K562 (cell line): ENCODE measurements around the gene EZH1. TPM values are rescaled to one million over a fixed set of nuclear protein-coding genes. Genes with fewer than 3 reads are reported as not detected.

Source experiments
- BCOR ChIP-seq: fragments of 450-650 bp; IDR thresholded peaks from 2 replicates; pipeline ENCODE4 v1.6.1; 2016
- CBX3 ChIP-seq, 2 experiments: IDR thresholded peaks; 1 replicate in 1 of 2; 2 replicates in 1 of 2; pipeline ENCODE4 v1.6.1; 2012; ENCODE audit warnings: inconsistent platforms in 2 of 2, low read length in 2 of 2, borderline replicate concordance in 1 of 2, control low read depth in 1 of 2
- CXXC5 ChIP-seq: fragments of 250-450 bp; sonication (Bioruptor Pico); IDR thresholded peaks from 2 replicates; pipeline ENCODE4 v1.8.0; 2022; ENCODE audit warnings: inconsistent platforms, mild to moderate bottlenecking, moderate library complexity
- FOXP1 ChIP-seq: sonication (generic); formaldehyde crosslinking; IDR thresholded peaks from 2 replicates; pipeline ENCODE4 v1.8.0; 2022; ENCODE audit warnings: mild to moderate bottlenecking, missing genetic modification reagents
- GMEB1 ChIP-seq: fragments of 250-450 bp; sonication (Bioruptor Pico); IDR thresholded peaks from 2 replicates; pipeline ENCODE4 v1.4.0; 2020; ENCODE audit warnings: mild to moderate bottlenecking
- HDGF ChIP-seq: fragments of 450-650 bp; IDR thresholded peaks from 2 replicates; pipeline ENCODE4 v1.6.1; 2016
- HEY1 ChIP-seq: fragments of 250-450 bp; sonication (Bioruptor Pico); IDR thresholded peaks from 2 replicates; pipeline ENCODE4 v1.5.0; 2020; ENCODE audit warnings: mild to moderate bottlenecking, moderate library complexity, borderline replicate concordance
- JUNB ChIP-seq: fragments of 450-650 bp; formaldehyde crosslinking; conservative IDR thresholded peaks from 2 replicates; pipeline ENCODE4 v1.4.0; 2020; ENCODE audit warnings: mild to moderate bottlenecking
- MIER1 ChIP-seq: fragments of 450-650 bp; IDR thresholded peaks from 2 replicates; pipeline ENCODE4 v1.6.1; 2016; ENCODE audit warnings: antibody characterized with exemption, mild to moderate bottlenecking, low read depth
- NCOA4 ChIP-seq: fragments of 450-650 bp; IDR thresholded peaks from 2 replicates; pipeline ENCODE4 v1.6.1; 2018; ENCODE audit warnings: mild to moderate bottlenecking; ENCODE audit not compliant: partially characterized antibody
- POLR2G ChIP-seq: fragments of 200-400 bp; formaldehyde crosslinking; IDR thresholded peaks from 2 replicates; pipeline ENCODE4 v1.6.1; 2017; ENCODE audit warnings: low read depth, mild to moderate bottlenecking, antibody characterized with exemption, low read length, moderate library complexity
- RBM14 ChIP-seq: fragments of 200-400 bp; formaldehyde crosslinking; IDR thresholded peaks from 2 replicates; pipeline ENCODE4 v1.6.1; 2018; ENCODE audit warnings: low read depth, mild to moderate bottlenecking, low read length, moderate library complexity, borderline replicate concordance; ENCODE audit not compliant: insufficient read depth
- RBM15 ChIP-seq: fragments of 200-400 bp; formaldehyde crosslinking; IDR thresholded peaks from 2 replicates; pipeline ENCODE4 v1.6.1; 2018; ENCODE audit warnings: mild to moderate bottlenecking, low read length, moderate library complexity; ENCODE audit not compliant: insufficient read depth
- SFPQ ChIP-seq: fragments of 200-400 bp; formaldehyde crosslinking; IDR thresholded peaks from 2 replicates; pipeline ENCODE4 v1.6.1; 2017; ENCODE audit warnings: mild to moderate bottlenecking, low read depth, low read length, moderate library complexity
- SIRT6 ChIP-seq: IDR thresholded peaks from one replicate; pipeline ENCODE4 v1.6.1; 2012; ENCODE audit warnings: low read depth, mild to moderate bottlenecking, control low read depth, inconsistent platforms, low read length, moderate library complexity
- SMARCB1 ChIP-seq: IDR thresholded peaks from 2 replicates; pipeline ENCODE4 v1.6.1; 2011; ENCODE audit warnings: improper control_type of control experiment, low read depth; ENCODE audit not compliant: insufficient read length
- SRSF3 ChIP-seq: fragments of 200-400 bp; formaldehyde crosslinking; IDR thresholded peaks from 2 replicates; pipeline ENCODE4 v1.6.1; 2016; ENCODE audit warnings: mild to moderate bottlenecking, low read length, moderate library complexity; ENCODE audit not compliant: insufficient read depth
- TAF9B ChIP-seq: fragments of 450-650 bp; IDR thresholded peaks from 2 replicates; pipeline ENCODE4 v1.6.1; 2018; ENCODE audit warnings: mild to moderate bottlenecking; ENCODE audit not compliant: partially characterized antibody
- WHSC1 ChIP-seq: IDR thresholded peaks from one replicate; pipeline ENCODE4 v1.6.1; 2012; ENCODE audit warnings: low read length, control low read depth, inconsistent platforms
- ZBTB33 ChIP-seq: sonication (generic); formaldehyde crosslinking; IDR thresholded peaks from 2 replicates; pipeline ENCODE4 v1.8.1; 2023; ENCODE audit warnings: mild to moderate bottlenecking, missing genetic modification reagents
- ZNF655 ChIP-seq: fragments of 250-450 bp; sonication (Bioruptor Pico); IDR thresholded peaks from 2 replicates; pipeline ENCODE4 v1.5.0; 2021
- ZNF778 ChIP-seq: fragments of 450-650 bp; formaldehyde crosslinking; IDR thresholded peaks from 2 replicates; pipeline ENCODE4 v1.4.0; 2020; ENCODE audit warnings: mild to moderate bottlenecking, moderate library complexity
- polyA plus RNA-seq, 8 experiments: library from polyadenylated mRNA; depleted of rRNA in 4 of 8; stranded (reverse) in 5 of 8; unstranded in 3 of 8; fragments of >200 nt; fragmentation: Nextera tagmentation in 2 of 8; fragmentation: Illumina TruSeq in 1 of 8; extraction: Ambion mirVana in 2 of 8; extraction: Trizol in 1 of 8; gene quantifications; 2 replicates each; pipeline versions ENCODE4 v1.2.1 to v1.2.3, GENCODE V29; 2011 to 2014; ENCODE audit warnings: inconsistent platforms in 1 of 8, missing spikeins in 1 of 8
- total RNA-seq, 7 experiments: library from RNA; depleted of rRNA in 6 of 7; stranded (reverse); fragments of >200 nt in 6 of 7; fragmentation: Illumina TruSeq in 2 of 7; extraction: Trizol in 2 of 7; gene quantifications; 2 replicates each; pipeline versions ENCODE4 v1.2.1 to v1.2.3, GENCODE V29; 2011 to 2021; ENCODE audit warnings: low replicate concordance in 1 of 7

The EZH1 gene
- total and polyA plus RNA-seq, 9 of the 15 experiments (the other 6 are each of a cell fraction or from before 2014, with no cell fraction given) = 8.6 to 40.8 (median 22.9) TPM

- TF ChIP-seq GMEB1 (no peak), ZNF778 (CRISPR knock-in tag) (no peak), MIER1 (no peak), SIRT6 (no peak), NCOA4 (no peak), BCOR (no peak), TAF9B (no peak), POLR2G (peak; percentile 77), WHSC1 (no peak), RBM14 (0 out of 2 replicates have a peak, but pooled peaks have one; percentile 72), HDGF (no peak), CXXC5 (CRISPR knock-in tag) (no peak), SFPQ (no peak), HEY1 (CRISPR knock-in tag) (no peak), SRSF3 (no peak), JUNB (CRISPR knock-in tag) (no peak), RBM15 (no peak), CBX3 (IDR thresholded peaks at IDR 0.05; ENCODE audit: borderline replicate concordance in 1 of 2, low read length in 2 of 2) (no peak), ZBTB33 (CRISPR knock-in tag) (no peak), ZNF655 (CRISPR knock-in tag) (no peak), SMARCB1 (no peak), FOXP1 (no peak)
Observed at GRCh38 chr17:42780851-42781638, 36.2 kb upstream of the EZH1 start (continued).
